Measurements from ENCODE around the gene CHRM1. TPM values are rescaled to one million over a fixed set of nuclear protein-coding genes. Genes with fewer than 3 reads are reported as not detected.
A peak's percentile ranks its signal among the peaks of the same experiment; 100 is the strongest.

The CHRM1 gene
- total RNA-seq, 5 donors from 2014 or later (not counting 1 experiment from before 2014, with no cell fraction given), result not detected

DNA sequence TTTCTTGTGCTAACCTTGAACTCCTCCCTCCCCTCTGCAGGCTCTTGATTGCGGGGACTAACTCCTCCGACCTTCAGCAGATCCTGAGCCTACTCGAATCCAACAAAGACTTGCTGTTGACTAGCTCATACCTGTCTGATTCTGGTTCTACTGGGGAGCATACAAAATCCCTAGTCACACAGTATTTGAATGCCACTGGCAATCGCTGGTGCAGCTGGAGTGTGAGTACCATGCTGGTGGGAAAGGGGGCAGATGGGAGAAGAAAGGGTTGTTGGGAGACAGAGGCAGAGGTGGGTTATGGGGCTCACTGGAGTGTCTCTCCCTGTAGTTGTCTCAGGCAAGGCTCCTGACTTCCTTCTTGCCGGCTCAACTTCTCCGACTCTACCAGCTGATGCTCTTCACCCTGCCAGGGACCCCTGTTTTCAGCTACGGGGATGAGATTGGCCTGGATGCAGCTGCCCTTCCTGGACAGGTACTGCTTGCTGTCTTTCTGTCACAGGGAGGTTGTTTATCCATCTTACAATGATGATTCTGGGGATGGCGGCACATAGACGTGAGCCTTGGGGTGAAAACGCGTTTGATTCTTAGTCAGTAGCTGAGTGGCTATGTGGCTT is 35.9 kb downstream of the CHRM1 start:
- peak overlapping the region; percentile 43 to 72 for H3K27ac Mint-ChIP-seq
- peaks cover 63% of the 10 kb centered on the region for H3K36me3 Mint-ChIP-seq
- peaks cover 41 to 49% (median 45%) of the 10 kb centered on the region in 3 donors for H3K4me1 Mint-ChIP-seq
- ChIA-PET POLR2A (no interaction called here), CTCF (interaction anchor here in 1 of 2 donors (1.0 kb wide), 1 partner anchor 137 kb away, joined by 3 read pairs; no protein-coding TSS in a partner anchor)
- H3K4me3 ChIP-seq (ENCODE audit: control insufficient read depth in 1 of 2, extremely low read depth in 1 of 2, low read length in 1 of 2), result no peak overlapping the region
- no peaks in the 10 kb centered on the region for H3K27me3 Mint-ChIP-seq
- H3K27ac ChIP-seq (ENCODE audit: low read length), result no peak overlapping the region
- peaks cover 10 to 39% of the 10 kb centered on the region in 2 experiments for H3K4me1 ChIP-seq (ENCODE audit: control insufficient read depth in 1 of 2, extremely low read depth in 1 of 2, insufficient read depth in 2 of 2, low read length in 2 of 2)
- H3K27me3 ChIP-seq (replicated peaks in 1 of 2; ENCODE audit: control insufficient read depth in 2 of 2, extremely low read depth in 1 of 2, insufficient read depth in 2 of 2, low read length in 1 of 2), result no peaks in the 10 kb centered on the region
- WGBS (ENCODE audit: insufficient coverage), result 90% methylated on average over 10 of the region's 11 CpGs
- peak overlapping the region in 1 of 3 donors; percentile 49 for H3K4me3 Mint-ChIP-seq
- H3K36me3 ChIP-seq (ENCODE audit: control insufficient read depth in 2 of 2, extremely low read depth in 1 of 2, insufficient read depth in 1 of 2, low read length in 1 of 2), result peaks cover 21 to 75% of the 10 kb centered on the region in 2 donors
- no peaks in the 10 kb centered on the region for H3K9me3 ChIP-seq
- ATAC-seq (replicated peaks in 1 of 4) (no peak), DNase-seq (no peak)
- no peaks in the 10 kb centered on the region for H3K9me3 Mint-ChIP-seq

DNA sequence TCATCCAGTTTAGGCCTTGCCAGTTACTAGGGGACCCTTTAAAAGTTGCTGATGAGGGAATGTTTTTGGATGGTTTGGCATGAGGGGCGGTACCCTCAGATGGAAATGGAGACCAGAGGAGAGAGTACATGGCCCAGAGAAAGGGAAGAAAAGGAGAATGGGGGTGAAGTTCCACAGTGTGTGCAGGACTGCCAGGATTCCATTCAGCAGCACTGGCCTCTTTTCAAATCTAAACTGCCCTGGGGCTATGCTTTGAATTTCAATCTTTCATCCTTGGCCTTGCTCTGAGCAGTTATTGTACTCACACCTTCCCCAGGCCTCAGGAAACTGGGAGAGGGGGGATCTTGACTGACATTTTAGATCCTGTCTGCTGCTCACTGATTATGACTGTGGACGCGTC is 37.5 kb downstream of the CHRM1 start:
- 100% methylated on average over 1 of the region's 3 CpGs for WGBS (ENCODE audit: insufficient coverage)
- DNase-seq, result no peak
- no peaks in the 10 kb centered on the region for H3K9me3 Mint-ChIP-seq
- H3K4me1 ChIP-seq (ENCODE audit: control insufficient read depth in 1 of 2, extremely low read depth in 1 of 2, insufficient read depth in 2 of 2, low read length in 2 of 2), result peaks cover 12 to 48% of the 10 kb centered on the region in 2 experiments
- H3K4me3 Mint-ChIP-seq, result peak overlapping the region; percentile 47 to 100 (median 97)
- no peaks in the 10 kb centered on the region for H3K27me3 Mint-ChIP-seq
- ATAC-seq (replicated peaks in 1 of 4), result no peak
- no peaks in the 10 kb centered on the region for H3K9me3 ChIP-seq
- peak overlapping the region; percentile 100 for H3K27ac Mint-ChIP-seq
- ChIA-PET CTCF (no interaction called here), POLR2A (interaction anchor here in 1 of 2 donors (1.1 kb wide), 1 partner anchor 292 kb away, joined by 3 read pairs; the partner anchor contains the start of gene TUT1)
- peaks cover 21 to 62% of the 10 kb centered on the region in 2 donors for H3K36me3 ChIP-seq (ENCODE audit: control insufficient read depth in 2 of 2, extremely low read depth in 1 of 2, insufficient read depth in 1 of 2, low read length in 1 of 2)
- H3K4me3 ChIP-seq (ENCODE audit: control insufficient read depth in 1 of 2, extremely low read depth in 1 of 2, low read length in 1 of 2), result no peak overlapping the region
- no peaks in the 10 kb centered on the region for H3K27me3 ChIP-seq (replicated peaks in 1 of 2; ENCODE audit: control insufficient read depth in 2 of 2, extremely low read depth in 1 of 2, insufficient read depth in 2 of 2, low read length in 1 of 2)
- peaks cover 47 to 52% (median 51%) of the 10 kb centered on the region in 3 donors for H3K4me1 Mint-ChIP-seq
- H3K27ac ChIP-seq (ENCODE audit: low read length), result no peak overlapping the region
- H3K36me3 Mint-ChIP-seq, result peaks cover 52% of the 10 kb centered on the region

DNA sequence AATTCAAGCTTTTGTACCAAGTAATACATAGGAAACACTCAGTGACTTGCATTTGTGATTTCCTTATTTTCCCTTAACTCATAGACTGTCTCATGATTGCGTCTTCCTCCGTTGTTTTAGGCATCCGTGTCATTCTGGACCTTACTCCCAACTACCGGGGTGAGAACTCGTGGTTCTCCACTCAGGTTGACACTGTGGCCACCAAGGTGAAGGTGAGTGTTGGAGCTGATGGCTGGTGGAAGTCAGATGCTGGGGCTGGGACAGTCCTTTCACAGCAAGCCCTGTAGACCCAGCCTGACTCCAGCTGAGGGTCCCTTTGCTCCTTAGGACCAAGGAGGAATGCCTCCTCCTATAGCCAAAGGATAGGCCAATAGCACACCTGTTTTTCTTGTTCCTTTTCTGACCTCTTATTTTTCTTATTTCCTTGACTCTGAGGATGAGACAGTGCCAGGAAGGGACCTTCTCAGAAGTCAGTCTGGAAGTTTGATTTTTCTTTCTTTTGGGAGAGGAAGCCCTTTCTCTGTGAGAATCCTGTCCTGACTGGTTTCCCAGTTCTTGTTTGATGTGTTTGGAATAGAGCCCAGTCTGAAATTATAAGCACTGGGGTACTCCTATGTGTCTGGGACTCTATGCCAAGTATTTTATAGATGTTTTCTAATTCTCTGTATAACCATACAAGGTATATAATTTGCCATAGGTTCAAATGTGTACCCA is 38.2 kb downstream of the CHRM1 start:
- peaks cover 21 to 55% of the 10 kb centered on the region in 2 donors for H3K36me3 ChIP-seq (ENCODE audit: control insufficient read depth in 2 of 2, extremely low read depth in 1 of 2, insufficient read depth in 1 of 2, low read length in 1 of 2)
- peaks cover 12 to 48% of the 10 kb centered on the region in 2 experiments for H3K4me1 ChIP-seq (ENCODE audit: control insufficient read depth in 1 of 2, extremely low read depth in 1 of 2, insufficient read depth in 2 of 2, low read length in 2 of 2)
- Mint-ChIP-seq H3K4me3 (peak overlapping the region; percentile 97 to 100 (median 100)), H3K27me3 (no peaks in the 10 kb centered on the region), H3K36me3 (peaks cover 44% of the 10 kb centered on the region), H3K4me1 (peaks cover 46 to 50% (median 49%) of the 10 kb centered on the region in 3 donors), H3K27ac (peak overlapping the region; percentile 100), H3K9me3 (no peaks in the 10 kb centered on the region)
- H3K27ac ChIP-seq (ENCODE audit: low read length), result peak overlapping the region; percentile 98
- no peaks in the 10 kb centered on the region for H3K9me3 ChIP-seq
- H3K27me3 ChIP-seq (replicated peaks in 1 of 2; ENCODE audit: control insufficient read depth in 2 of 2, extremely low read depth in 1 of 2, insufficient read depth in 2 of 2, low read length in 1 of 2), result no peaks in the 10 kb centered on the region
- ATAC-seq (replicated peaks in 1 of 4) (no peak), DNase-seq (no peak)
- H3K4me3 ChIP-seq (ENCODE audit: control insufficient read depth in 1 of 2, extremely low read depth in 1 of 2, low read length in 1 of 2), result no peak overlapping the region
- POLR2A ChIA-PET, result interaction anchor here in 1 of 2 donors (1.1 kb wide), 1 partner anchor 291 kb away, joined by 3 read pairs; the partner anchor contains the start of gene TUT1
- CTCF ChIA-PET, result interaction anchor here in 1 of 2 donors (2.6 kb wide), 1 partner anchor 291 kb away, joined by 13 read pairs; the partner anchor contains the start of gene TUT1
- WGBS (ENCODE audit: insufficient coverage), result no CpG with 5 or more reads among the region's 5 CpGs

DNA sequence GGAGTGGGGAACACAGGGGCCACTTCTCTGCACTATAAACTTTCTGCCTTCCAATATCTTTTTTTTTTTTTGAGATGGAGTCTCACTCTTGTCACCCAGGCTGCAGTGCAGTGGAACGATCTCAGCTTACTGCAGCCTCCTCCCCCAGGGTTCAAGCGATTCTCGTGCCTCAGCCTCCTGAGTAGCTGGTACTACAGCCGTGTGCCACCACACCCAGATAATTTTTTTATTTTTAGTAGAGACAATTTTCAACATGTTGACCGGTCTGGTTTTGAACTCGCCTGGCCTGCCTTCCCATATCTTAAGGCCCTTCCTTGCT is 38.8 kb downstream of the CHRM1 start:
- H3K9me3 Mint-ChIP-seq, result no peaks in the 10 kb centered on the region
- H3K36me3 ChIP-seq (ENCODE audit: control insufficient read depth in 2 of 2, extremely low read depth in 1 of 2, insufficient read depth in 1 of 2, low read length in 1 of 2), result peaks cover 21 to 50% of the 10 kb centered on the region in 2 donors

DNA sequence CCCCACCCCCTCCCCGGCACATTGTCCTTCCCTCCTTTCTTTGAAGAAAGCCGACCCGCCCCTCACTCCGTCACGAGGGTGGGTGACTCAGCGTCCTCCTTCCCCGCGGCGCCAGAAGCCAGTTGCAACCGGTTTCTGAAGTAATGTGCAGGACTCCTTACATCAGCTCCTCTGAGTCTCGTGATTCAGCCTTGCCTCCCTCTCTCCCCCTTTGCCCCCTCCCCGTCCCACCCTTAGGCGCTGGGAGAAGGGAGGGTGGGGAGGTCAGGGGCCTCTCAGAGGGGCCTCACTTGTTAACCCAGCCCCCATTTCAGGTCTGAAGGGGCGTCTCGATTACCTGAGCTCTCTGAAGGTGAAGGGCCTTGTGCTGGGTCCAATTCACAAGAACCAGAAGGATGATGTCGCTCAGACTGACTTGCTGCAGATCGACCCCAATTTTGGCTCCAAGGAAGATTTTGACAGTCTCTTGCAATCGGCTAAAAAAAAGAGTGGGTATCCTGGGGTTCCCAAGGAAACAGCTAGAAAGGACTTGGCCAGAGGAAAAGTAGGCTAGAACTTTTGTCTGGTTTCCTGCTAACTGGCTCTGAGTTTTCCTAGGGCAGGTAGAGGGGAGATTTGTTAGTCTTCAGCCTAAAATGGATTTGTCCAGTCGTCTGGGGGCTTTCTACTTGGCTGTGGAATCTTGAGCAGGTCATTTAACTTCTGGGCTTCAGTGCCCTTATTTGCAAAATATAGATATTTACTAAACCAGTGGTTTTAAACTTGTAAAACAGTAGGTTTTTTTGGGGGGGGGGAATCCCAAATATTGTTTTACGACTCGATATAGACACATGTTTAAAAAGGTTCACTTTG is 39.4 kb downstream of the CHRM1 start:
- H3K27ac ChIP-seq (ENCODE audit: low read length), result peak overlapping the region; percentile 98
- peak in 34 of 35 experiments; percentile 83 to 95 (median 89) for DNase-seq
- no peaks in the 10 kb centered on the region for H3K27me3 Mint-ChIP-seq
- peaks cover 46 to 55% (median 50%) of the 10 kb centered on the region in 3 donors for H3K4me1 Mint-ChIP-seq
- peak; percentile 70 to 73 (median 72) for ATAC-seq (replicated peaks in 1 of 4)
- no peaks in the 10 kb centered on the region for H3K9me3 ChIP-seq
- H3K36me3 ChIP-seq (ENCODE audit: control insufficient read depth in 2 of 2, extremely low read depth in 1 of 2, insufficient read depth in 1 of 2, low read length in 1 of 2), result peaks cover 21 to 44% of the 10 kb centered on the region in 2 donors
- ChIA-PET POLR2A (interaction anchor here (0.5 to 2.2 kb wide), 13 partner anchors 16 to 1458 kb away, joined by 3 to 7 read pairs (median 5); partner anchors contain the start of genes CCDC88B (in 1 of the 2), STX5 (in 1 of the 2), WDR74 (in 1 of the 2) and ZBTB3 (in 1 of the 2)), CTCF (interaction anchor here (0.6 to 2.6 kb wide), 14 partner anchors 9 to 1451 kb away, joined by 3 to 17 read pairs (median 6); partner anchors contain the start of genes C11orf98 (in 1 of the 2), CSKMT (in 1 of the 2), HNRNPUL2 (in 1 of the 2) and TEX54 (in 1 of the 2))
- H3K4me3 Mint-ChIP-seq, result peak overlapping the region; percentile 97 to 100 (median 100)
- H3K4me3 ChIP-seq (ENCODE audit: control insufficient read depth in 1 of 2, extremely low read depth in 1 of 2, low read length in 1 of 2), result peak overlapping the region; percentile 62 to 97
- H3K36me3 Mint-ChIP-seq, result peaks cover 40% of the 10 kb centered on the region
- no peaks in the 10 kb centered on the region for H3K9me3 Mint-ChIP-seq
- H3K27ac Mint-ChIP-seq, result peak overlapping the region; percentile 100
- H3K4me1 ChIP-seq (ENCODE audit: control insufficient read depth in 1 of 2, extremely low read depth in 1 of 2, insufficient read depth in 2 of 2, low read length in 2 of 2), result peaks cover 12 to 48% of the 10 kb centered on the region in 2 experiments
- H3K27me3 ChIP-seq (replicated peaks in 1 of 2; ENCODE audit: control insufficient read depth in 2 of 2, extremely low read depth in 1 of 2, insufficient read depth in 2 of 2, low read length in 1 of 2), result no peaks in the 10 kb centered on the region
- 0% methylated on average over 8 of the region's 21 CpGs for WGBS (ENCODE audit: insufficient coverage)

More for the DNA sequence above, 38.8 kb downstream of the CHRM1 start:
- Histone ChIP-seq H3K27me3 (replicated peaks in 1 of 2; ENCODE audit: control insufficient read depth in 2 of 2, extremely low read depth in 1 of 2, insufficient read depth in 2 of 2, low read length in 1 of 2) (no peaks in the 10 kb centered on the region), H3K4me1 (ENCODE audit: control insufficient read depth in 1 of 2, extremely low read depth in 1 of 2, insufficient read depth in 2 of 2, low read length in 2 of 2) (peaks cover 12 to 48% of the 10 kb centered on the region in 2 experiments), H3K9me3 (no peaks in the 10 kb centered on the region), H3K4me3 (ENCODE audit: control insufficient read depth in 1 of 2, extremely low read depth in 1 of 2, low read length in 1 of 2) (peak overlapping the region; percentile 20 to 97), H3K27ac (ENCODE audit: low read length) (peak overlapping the region; percentile 98)
- ChIA-PET POLR2A (interaction anchor here in 1 of 2 donors (0.6 to 1.1 kb wide), 2 partner anchors 17 to 291 kb away, joined by 3 to 5 read pairs; partner anchors contain the start of gene TUT1), CTCF (interaction anchor here in 1 of 2 donors (2.6 kb wide), 1 partner anchor 291 kb away, joined by 13 read pairs; the partner anchor contains the start of gene TUT1)
- DNase-seq (no peak), ATAC-seq (replicated peaks in 1 of 4) (no peak)
- peak overlapping the region; percentile 97 to 100 (median 100) for H3K4me3 Mint-ChIP-seq
- H3K27me3 Mint-ChIP-seq, result no peaks in the 10 kb centered on the region
- WGBS (ENCODE audit: insufficient coverage), result no CpG with 5 or more reads among the region's 6 CpGs
- peaks cover 44% of the 10 kb centered on the region for H3K36me3 Mint-ChIP-seq
- peaks cover 46 to 52% (median 50%) of the 10 kb centered on the region in 3 donors for H3K4me1 Mint-ChIP-seq
- H3K27ac Mint-ChIP-seq, result peak overlapping the region; percentile 100

All from T-cell (primary cell).